Smooth muscle cell (in vitro differentiated cells): ENCODE measurements around the gene PITX1. TPM values are rescaled to one million over a fixed set of nuclear protein-coding genes. Genes with fewer than 3 reads are reported as not detected.

ENCODE experiments used
- DNase-seq: peaks from one replicate; lab custom pipeline; 2025; ENCODE audit not compliant: unreplicated experiment; lab: John Stamatoyannopoulos, UW
- H2AFZ ChIP-seq: fragments of 200-600 bp; sonication (generic); 2 replicates; pipeline ENCODE4 v1.6.0; 2016; ENCODE audit warnings: antibody characterized with exemption, low read depth, mild to moderate bottlenecking
- H3F3A ChIP-seq: fragments of 200-600 bp; sonication (generic); 2 replicates; pipeline ENCODE4 v1.6.0; 2017; ENCODE audit warnings: antibody characterized with exemption, low read depth
- H3K27ac ChIP-seq: fragments of 200-600 bp; sonication (generic); 2 replicates; pipeline ENCODE4 v1.5.1; 2016; ENCODE audit warnings: low read depth, mild to moderate bottlenecking
- H3K27me3 ChIP-seq: fragments of 200-600 bp; sonication (generic); 2 replicates; pipeline ENCODE4 v1.6.1; 2016; ENCODE audit warnings: low read depth, mild to moderate bottlenecking
- H3K36me3 ChIP-seq: fragments of 200-600 bp; sonication (generic); 2 replicates; pipeline ENCODE4 v1.5.1; 2016; ENCODE audit warnings: low read depth
- H3K4me1 ChIP-seq: fragments of 200-600 bp; sonication (generic); 2 replicates; pipeline ENCODE4 v1.5.1; 2016; ENCODE audit warnings: low read depth
- H3K4me2 ChIP-seq: fragments of 200-600 bp; sonication (generic); 2 replicates; pipeline ENCODE4 v1.6.0; 2016; ENCODE audit warnings: mild to moderate bottlenecking
- H3K4me3 ChIP-seq: fragments of 200-600 bp; sonication (generic); 2 replicates; pipeline ENCODE4 v1.5.1; 2016; ENCODE audit warnings: mild to moderate bottlenecking
- H3K79me2 ChIP-seq: fragments of 200-600 bp; sonication (generic); 2 replicates; pipeline ENCODE4 v1.6.0; 2016; ENCODE audit warnings: low read depth, mild to moderate bottlenecking
- H3K9ac ChIP-seq: fragments of 200-600 bp; sonication (generic); 2 replicates; pipeline ENCODE4 v1.6.0; 2016; ENCODE audit warnings: low read depth
- H3K9me3 ChIP-seq: fragments of 200-600 bp; sonication (generic); replicated peaks from 2 replicates; pipeline ENCODE4 v1.5.1; 2016; ENCODE audit warnings: low read depth
- H4K20me1 ChIP-seq: fragments of 200-600 bp; sonication (generic); 2 replicates; pipeline ENCODE4 v1.6.0; 2016; ENCODE audit warnings: low read depth
- WGBS: methylation state at CpG from one replicate; pipeline ENCODE4 v1.1.7; 2016; ENCODE audit warnings: low lambda C conversion rate; 5-methylcytosine and 5-hydroxymethylcytosine counted together
- polyA plus RNA-seq: library from polyadenylated mRNA; unstranded; fragments of >200 nt; fragmentation: Nextera tagmentation; extraction: Ambion mirVana; gene quantifications from 2 replicates; pipeline ENCODE4 v1.2.1, GENCODE V29; 2016
- total RNA-seq: library from RNA; depleted of rRNA; stranded (reverse); fragments of >200 nt; gene quantifications from 2 replicates; pipeline ENCODE4 v1.2.3, GENCODE V29; 2014
- TF ChIP-seq, protein P1 (sequence below): fragments of 200-600 bp; sonication (generic); IDR thresholded peaks from 2 replicates; pipeline ENCODE4 v1.5.1; 2017; ENCODE audit warnings: borderline replicate concordance, mild to moderate bottlenecking, antibody characterized with exemption; ENCODE audit not compliant: insufficient read depth, poor library complexity, severe bottlenecking

Gene PITX1
- total and polyA plus RNA-seq, 2 experiments from 2014 or later = 161 to 473 TPM

DNA sequence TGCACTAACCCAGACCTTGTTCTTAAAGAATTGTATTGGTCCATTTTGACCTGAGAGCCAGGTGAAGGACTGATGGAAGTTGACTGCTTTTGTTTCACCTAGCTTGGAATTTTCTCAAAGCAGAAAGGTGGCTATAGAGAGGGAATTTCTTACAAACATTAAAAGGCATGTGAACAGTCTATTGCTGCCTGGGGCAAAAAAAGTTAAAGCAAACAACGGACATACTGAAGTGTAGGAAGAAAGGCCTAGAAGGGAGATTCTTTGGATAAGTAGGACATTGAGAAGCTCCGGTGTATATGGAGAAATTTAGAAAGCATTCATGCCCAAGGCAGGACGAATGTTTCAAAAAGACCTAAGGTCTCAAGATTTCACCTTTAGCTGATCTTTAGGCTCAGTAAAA lies 54.6 kb downstream of the PITX1 start:
- TF ChIP-seq, protein P1, sequence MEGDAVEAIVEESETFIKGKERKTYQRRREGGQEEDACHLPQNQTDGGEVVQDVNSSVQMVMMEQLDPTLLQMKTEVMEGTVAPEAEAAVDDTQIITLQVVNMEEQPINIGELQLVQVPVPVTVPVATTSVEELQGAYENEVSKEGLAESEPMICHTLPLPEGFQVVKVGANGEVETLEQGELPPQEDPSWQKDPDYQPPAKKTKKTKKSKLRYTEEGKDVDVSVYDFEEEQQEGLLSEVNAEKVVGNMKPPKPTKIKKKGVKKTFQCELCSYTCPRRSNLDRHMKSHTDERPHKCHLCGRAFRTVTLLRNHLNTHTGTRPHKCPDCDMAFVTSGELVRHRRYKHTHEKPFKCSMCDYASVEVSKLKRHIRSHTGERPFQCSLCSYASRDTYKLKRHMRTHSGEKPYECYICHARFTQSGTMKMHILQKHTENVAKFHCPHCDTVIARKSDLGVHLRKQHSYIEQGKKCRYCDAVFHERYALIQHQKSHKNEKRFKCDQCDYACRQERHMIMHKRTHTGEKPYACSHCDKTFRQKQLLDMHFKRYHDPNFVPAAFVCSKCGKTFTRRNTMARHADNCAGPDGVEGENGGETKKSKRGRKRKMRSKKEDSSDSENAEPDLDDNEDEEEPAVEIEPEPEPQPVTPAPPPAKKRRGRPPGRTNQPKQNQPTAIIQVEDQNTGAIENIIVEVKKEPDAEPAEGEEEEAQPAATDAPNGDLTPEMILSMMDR = no peak
- H3K9me3 ChIP-seq = peaks cover 15% of the 10 kb centered on the region
- no peaks in the 10 kb centered on the region for H4K20me1 ChIP-seq
- no peak for DNase-seq
- no peaks in the 10 kb centered on the region for H3K27me3 ChIP-seq
- no peak overlapping the region for H2AFZ ChIP-seq
- no peaks in the 10 kb centered on the region for H3F3A ChIP-seq
- peaks cover 9% of the 10 kb centered on the region for H3K36me3 ChIP-seq
- H3K27ac ChIP-seq = no peak overlapping the region
- H3K4me3 ChIP-seq = no peak overlapping the region
- H3K4me2 ChIP-seq = no peak overlapping the region
- WGBS = 88% methylated on average over 3 of the region's 3 CpGs
- no peaks in the 10 kb centered on the region for H3K4me1 ChIP-seq
- H3K79me2 ChIP-seq = no peaks in the 10 kb centered on the region
- no peak overlapping the region for H3K9ac ChIP-seq

Other genes starting within 250 kb of the PITX1 start
- 88.3 and 210 TPM in 2 replicates for gene C5orf24, start 188.3 kb downstream of the PITX1 start, total RNA-seq
- gene C5orf24, start 188.3 kb downstream of the PITX1 start, polyA plus RNA-seq = 34.3 and 35.9 TPM in 2 replicates
- gene TXNDC15, start 159.9 kb downstream of the PITX1 start, total RNA-seq = 118 TPM in 2 replicates
- 54.0 and 70.8 TPM in 2 replicates for gene TXNDC15, start 159.9 kb downstream of the PITX1 start, polyA plus RNA-seq
- gene PCBD2, start 129.1 kb downstream of the PITX1 start, total RNA-seq = 2.4 and 2.5 TPM in 2 replicates
- 3.3 and 4.2 TPM in 2 replicates for gene PCBD2, start 129.1 kb downstream of the PITX1 start, polyA plus RNA-seq
- gene CATSPER3, start 66.3 kb downstream of the PITX1 start, total RNA-seq = not detected in 2 replicates
- gene CATSPER3, start 66.3 kb downstream of the PITX1 start, polyA plus RNA-seq = 0.32 TPM in 1 of 2 replicates, not detected in the other